GM19438 (cell line): ENCODE results near the gene TRAPPC2L.
"Not testable (repeated sequence)": the region's sequence is repeated elsewhere in the genome, so short reads cannot be mapped to it uniquely, and the experiment has no call there.

Experiments used
- ATAC-seq: cut with Tn5 transposase; IDR thresholded peaks from one replicate; pipeline ENCODE4 v1.9.1; 2021; ENCODE audit warnings: low read depth; ENCODE audit not compliant: unreplicated experiment

The TRAPPC2L gene

DNA sequence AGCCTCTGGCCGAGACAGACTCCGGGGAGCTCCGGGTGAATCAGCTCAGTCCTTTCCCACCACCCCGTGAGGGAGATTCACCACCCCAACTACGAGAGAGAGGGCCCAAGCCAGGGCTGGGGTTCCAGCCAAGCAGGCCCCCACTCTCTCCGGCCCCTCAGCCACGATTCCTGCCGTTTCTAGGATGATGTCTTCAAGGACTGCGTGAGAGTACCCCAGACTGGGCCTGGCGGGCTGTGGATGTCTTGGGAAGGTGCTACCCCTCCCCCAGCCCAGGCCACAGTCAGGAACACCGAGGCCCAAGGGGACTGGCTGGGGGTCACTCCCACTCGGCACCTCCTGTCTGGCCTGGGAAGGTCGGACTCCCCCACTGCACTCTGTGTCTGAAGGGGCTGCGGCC lies 31.1 kb downstream of the TRAPPC2L start:
- no peak for ATAC-seq

DNA sequence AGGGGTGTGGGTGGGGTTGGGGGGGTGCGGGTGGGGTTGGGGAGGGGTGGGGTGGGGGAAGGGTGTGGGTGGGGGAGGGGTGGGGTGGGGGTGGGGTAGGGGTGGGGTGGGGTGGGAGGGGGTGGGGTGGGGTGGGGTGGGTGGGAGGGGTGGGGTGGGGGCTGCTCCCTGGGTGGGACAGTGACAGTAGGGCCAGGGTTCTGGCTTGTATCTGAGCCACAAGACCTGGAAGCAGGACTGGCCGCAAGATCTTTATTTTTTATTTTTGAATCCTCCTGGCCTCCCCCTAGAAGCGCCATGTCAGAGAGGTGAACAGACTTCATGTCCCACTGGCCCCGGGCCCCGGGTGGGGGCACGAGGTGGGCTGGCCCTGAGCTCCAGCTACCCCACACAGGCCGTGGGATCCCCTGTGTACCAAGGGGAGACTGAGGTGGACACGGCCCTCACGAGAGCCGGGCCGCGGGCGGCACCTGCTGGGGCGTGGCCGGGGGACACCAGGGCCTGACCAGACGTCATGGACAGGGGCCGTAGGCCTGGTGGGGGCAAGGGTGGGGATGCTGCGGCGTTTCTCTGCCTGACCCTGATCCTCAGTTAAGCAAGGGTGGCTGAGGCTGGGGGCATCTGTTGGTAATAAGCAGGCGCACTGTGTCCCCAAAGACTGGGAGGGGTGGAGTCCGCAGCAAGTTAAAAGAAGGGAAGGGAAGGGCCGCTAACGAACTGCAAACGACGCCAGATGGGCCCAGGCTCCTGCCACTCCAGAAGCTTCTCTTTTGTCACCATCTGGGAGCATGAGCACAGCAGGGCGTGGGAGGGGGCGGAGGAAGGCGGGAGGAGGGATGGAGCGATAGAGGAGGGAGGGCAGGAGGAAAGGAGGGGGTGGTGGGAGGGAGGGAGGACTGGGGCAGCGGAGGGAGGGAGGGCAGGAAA lies 31.8 kb downstream of the TRAPPC2L start:
- no peak for ATAC-seq

DNA sequence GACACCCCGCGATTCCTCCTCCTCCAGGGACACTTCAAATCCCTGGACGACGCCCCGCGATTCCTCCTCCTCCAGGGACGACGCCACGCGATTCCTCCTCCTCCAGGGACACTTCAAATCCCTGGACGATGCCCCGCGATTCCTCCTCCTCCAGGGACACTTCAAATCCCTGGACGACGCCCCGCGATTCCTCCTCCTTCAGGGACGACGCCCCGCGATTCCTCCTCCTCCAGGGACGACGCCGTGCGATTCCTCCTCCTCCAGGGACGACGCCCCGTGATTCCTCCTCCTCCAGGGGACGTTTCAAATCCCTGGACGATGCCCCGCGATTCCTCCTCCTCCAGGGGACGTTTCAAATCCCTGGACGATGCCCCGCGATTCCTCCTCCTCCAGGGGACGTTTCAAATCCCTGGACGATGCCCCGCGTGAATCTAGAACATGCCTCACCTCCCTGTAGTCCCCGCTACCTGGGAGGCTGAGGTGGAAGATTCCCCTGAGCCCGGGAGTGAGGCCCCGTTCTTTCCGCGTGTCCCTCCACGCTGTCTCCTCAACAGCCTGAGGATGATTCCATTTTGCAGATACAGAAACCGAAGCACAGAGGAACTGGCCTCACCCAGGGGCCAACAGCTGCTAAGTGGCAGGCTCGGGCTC lies 32.9 kb downstream of the TRAPPC2L start:
- ATAC-seq = not testable (repeated sequence)

GRCh38 chr16:88891083-88891482 lies 34.2 kb downstream of the TRAPPC2L start:
- no peak for ATAC-seq

DNA sequence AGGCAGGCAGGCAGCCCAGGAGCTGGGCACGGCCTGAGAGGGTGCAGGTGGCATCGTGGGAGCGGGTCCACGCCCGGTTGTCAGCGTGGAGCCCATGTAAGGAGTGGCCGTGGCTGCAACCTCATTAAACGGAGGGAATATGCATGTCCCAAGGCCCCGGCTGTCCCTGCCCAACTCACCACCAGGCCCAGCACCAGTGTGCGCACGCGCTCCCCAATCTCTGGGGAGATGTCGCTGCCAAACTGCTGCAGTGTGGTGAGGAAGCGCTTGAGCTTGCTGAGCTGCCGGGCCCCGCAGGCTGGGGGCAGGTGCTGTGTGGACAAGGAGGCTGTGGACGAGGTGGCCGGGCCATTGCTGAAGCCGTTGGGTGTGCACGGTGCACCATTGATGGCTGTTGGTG lies 35.1 kb downstream of the TRAPPC2L start:
- ATAC-seq = no peak

- ATAC-seq = no peak
These were observed 36.4 kb downstream of the TRAPPC2L start for GRCh38 chr16:88893127-88893968.

DNA sequence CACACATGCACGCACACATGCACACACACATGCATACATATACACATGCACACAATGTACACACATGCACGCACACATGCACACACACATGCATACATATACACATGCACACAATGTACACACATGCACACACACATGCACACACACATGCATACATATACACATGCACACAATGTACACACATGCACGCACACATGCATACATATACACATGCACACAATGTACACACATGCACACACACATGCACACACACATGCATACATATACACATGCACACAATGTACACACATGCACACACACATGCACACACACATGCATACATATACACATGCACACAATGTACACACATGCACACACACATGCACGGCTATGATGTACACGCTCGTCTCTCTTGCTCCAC lies 37.3 kb downstream of the TRAPPC2L start:
- not testable (repeated sequence) for ATAC-seq

DNA sequence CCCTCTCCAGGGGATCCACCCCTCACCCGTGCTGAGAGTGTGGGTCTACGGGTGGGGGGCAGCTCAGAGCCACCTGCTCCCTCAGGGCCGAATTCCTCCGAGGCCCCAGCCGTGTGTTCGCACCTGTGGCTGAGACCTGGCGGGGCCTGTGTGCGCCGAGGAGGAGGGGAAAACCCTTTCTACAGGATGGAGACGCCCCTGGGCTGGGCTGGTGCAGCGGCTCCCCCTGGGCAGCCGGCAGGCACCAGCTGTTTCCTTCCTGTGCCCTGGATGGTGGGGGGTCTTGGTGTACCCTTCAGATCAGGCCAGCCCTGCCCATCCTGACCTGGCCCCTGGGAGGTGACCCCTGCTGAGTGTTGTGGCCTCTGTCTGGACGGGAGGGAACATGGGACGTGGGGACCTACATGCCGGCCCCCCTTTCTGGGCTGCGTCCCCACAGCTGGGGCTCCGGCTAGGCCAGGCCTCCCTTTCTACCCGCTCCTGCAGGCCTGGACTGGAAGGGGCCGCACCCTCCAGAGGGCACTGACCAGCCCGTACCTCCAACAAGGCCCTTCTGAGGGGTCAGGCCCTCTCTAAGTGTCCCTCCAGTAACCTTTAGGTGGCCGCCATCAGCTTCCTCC lies 37.9 kb downstream of the TRAPPC2L start:
- ATAC-seq = no peak

DNA sequence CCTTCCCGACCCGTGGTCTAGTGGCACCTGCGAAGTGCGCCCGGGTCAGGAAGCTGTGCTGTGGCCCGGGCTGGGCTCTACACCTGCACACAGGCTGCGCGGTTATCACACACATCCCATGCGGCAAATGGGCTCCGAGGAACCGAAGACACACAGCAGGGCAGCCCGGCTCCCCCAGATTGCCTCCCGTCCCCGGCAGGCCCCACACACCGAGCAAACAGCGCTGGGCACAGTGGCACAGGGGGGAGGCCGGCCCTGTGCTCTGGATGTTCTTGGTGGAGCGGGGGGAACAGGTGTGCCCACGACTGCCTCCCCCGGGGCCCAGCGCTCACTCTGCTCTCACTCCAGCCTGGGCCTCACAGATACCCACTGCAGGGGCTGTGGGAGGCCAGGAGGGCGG lies 38.4 kb downstream of the TRAPPC2L start:
- no peak for ATAC-seq

DNA sequence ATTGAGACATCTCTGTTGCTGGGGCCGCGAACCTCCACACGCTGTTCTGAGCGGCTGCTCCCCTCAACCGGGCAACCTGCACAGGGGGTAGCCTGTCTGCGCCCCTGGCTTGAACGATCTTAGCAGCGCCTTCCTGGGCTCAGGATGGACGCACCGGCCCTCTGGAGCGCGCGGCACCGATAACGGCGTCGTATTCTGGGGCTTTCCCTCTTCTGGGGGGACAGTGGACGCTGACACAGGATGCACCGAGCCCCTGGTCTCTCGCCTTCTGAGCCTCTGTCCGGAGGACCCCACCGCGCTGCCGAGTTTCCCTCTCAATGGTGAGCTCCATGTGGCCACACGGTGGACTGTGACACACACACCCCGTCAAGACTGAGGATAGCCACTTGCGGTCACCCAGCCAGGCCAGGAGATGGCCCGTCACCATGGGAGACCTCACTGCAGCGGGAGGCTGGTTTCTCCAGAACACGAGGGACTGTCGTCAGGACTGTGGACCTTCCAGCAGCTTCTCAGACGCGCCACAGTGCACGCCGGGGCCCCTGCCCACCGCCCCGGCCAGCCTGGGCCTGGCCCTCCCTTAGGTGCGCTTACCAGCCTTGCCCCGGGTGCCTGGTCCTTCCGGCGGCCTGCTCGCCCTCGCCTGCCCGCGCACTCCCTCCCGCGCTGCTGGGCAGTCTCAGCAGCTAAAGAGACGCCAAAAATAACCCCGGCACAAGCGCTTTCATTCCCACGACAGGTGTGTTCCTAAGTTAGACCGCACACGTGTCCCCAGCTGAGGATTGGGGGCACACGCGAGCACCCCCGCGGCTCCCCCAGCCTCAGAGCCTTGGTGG lies 39.5 kb downstream of the TRAPPC2L start:
- no peak for ATAC-seq

- no peak for ATAC-seq
These were observed 40.9 kb downstream of the TRAPPC2L start for GRCh38 chr16:88897696-88898425.

- ATAC-seq = no peak
These were observed 43.2 kb downstream of the TRAPPC2L start for GRCh38 chr16:88899901-88900661.

- ATAC-seq = no peak
These were observed 43.7 kb downstream of the TRAPPC2L start for GRCh38 chr16:88900662-88901052.

GRCh38 chr16:88901718-88902337 lies 44.9 kb downstream of the TRAPPC2L start:
- no peak for ATAC-seq

DNA sequence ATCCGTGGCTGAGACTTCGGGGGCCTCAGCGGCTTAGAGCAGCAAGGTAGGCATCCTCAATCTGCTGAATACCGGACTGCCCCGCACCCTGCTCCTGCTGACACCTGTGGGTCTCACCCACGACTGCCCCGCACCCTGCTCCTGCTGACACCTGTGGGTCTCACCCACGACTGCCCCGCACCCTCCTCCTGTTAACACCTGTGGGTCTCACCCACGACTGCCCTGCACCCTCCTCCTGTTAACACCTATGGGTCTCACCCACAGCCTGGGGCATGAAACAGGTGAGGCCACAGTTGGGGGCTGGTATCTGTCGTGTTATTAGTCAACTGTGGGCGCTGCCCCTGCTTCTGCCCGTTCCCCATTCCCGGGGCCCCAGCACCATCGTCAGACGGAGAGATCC lies 45.8 kb downstream of the TRAPPC2L start:
- no peak for ATAC-seq

- no peak for ATAC-seq
These were observed 46.3 kb downstream of the TRAPPC2L start for GRCh38 chr16:88903267-88903666.

DNA sequence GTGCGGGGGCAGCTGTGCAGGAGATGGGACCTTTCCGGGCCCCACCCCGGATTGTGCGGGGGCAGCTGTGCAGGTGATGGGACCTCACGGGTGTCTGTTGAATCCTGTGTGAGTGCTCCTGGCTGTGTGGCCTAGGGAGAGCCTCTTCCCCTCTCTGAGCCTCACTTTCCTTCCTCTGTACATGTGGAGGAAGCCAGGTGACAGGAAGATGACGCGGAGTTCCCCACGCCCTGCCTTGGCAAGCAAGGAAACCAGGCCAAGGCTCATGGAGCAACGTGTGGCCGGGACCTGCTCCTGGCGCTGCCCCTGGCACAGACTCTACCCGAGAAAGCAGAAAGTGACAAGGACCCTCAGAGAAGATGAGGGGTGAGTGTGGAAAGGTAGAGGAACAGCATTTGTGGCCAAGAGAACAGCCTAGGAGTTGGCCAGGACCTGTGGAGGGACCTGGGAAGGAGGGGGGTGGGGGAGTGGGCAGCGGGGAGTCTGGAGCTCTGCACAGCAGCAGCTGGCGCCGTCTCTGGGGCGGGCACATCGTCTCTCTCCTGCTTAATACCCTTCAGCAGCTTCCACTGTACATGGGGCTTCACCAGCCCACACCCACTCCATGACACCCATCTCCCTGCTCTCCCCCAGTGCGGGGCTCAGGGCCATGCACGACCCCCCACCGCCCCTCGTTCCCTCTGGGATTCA lies 47.9 kb downstream of the TRAPPC2L start:
- ATAC-seq = no peak
